GM21825 (cell line): ENCODE results near the gene IFIT5.
"Not testable (repeated sequence)": the region's sequence is repeated elsewhere in the genome, so short reads cannot be mapped to it uniquely, and the experiment has no call there.

Experiments
- ATAC-seq: cut with Tn5 transposase; IDR thresholded peaks from one replicate; pipeline ENCODE4 v1.9.1; 2021; ENCODE audit warnings: mild to moderate bottlenecking, moderate library complexity; ENCODE audit not compliant: unreplicated experiment

The IFIT5 gene, protein sequence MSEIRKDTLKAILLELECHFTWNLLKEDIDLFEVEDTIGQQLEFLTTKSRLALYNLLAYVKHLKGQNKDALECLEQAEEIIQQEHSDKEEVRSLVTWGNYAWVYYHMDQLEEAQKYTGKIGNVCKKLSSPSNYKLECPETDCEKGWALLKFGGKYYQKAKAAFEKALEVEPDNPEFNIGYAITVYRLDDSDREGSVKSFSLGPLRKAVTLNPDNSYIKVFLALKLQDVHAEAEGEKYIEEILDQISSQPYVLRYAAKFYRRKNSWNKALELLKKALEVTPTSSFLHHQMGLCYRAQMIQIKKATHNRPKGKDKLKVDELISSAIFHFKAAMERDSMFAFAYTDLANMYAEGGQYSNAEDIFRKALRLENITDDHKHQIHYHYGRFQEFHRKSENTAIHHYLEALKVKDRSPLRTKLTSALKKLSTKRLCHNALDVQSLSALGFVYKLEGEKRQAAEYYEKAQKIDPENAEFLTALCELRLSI

GRCh38 chr10:89414146-89414878 is at the start of gene IFIT5:
Gene IFIT5, plus strand, starts transcription at chr10:89414568. Its CDS starts 231 bp downstream, at chr10:89414799.
- peak; percentile 63 for ATAC-seq

GRCh38 chr10:89367529-89367928 is 46.8 kb upstream of the IFIT5 start:
- peak; percentile 63 for ATAC-seq

DNA sequence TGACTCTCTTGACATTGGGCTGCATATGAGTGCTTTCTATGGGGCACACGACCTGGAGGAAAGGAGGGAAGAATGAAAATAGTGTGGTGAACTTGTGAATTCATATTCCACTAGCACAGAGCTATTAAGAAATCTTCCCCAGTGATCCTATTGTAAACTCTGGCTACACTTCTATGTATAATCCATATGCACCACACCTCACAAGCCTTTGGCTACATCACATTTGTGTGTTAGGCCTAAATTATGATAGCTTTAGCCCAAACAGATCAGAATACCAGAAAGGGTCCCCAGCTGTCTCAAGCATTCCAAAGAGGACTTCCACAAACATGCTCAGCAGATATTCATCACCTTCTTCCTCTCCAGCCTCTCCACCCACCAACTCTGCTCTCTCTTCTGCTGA is 46.2 kb upstream of the IFIT5 start:
- no peak for ATAC-seq

DNA sequence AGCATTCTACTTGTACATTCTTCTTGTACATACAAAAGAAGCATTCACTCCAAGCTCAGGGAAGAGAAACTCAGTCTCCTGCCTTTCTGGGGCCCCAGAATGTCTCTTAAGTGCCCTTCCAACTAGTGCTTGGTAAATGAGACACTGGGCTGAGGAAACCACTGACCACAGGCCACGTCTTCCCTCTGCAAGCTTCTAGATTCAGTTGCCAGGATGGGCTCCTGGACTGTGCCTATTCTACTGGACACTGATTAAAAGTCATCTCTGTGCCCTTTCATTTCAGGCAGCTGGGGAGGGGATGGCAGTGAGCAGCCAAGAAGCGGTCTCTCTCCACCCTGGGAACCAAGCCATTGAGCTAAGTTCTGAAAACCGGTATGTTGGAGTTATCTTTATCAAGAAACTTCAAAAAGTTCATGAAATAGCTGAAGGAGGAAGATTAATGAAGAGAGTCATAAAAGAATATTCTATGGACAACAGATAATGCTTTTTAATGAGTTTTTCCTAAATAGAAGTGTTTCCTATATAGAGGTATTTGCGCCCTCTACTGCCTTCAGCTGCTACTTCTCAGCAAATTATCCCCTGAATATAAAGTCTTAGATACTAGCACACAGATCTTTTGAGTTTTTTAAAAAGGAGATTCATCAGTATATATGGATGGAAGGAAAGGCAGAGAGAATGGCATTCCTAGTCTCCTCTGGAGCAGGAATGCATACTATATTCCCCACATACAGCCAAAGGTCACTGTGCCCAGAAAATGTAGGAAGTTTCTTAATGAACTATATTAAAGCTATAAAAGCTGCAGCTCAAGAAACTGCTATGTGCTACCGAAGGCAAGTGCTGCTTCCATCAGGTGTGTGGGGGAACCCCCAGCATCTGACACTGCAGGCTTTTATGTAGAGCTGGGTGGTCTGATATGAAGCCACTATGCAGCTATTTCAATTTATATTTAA is 44.9 kb upstream of the IFIT5 start:
- no peak for ATAC-seq

- no peak for ATAC-seq
Observed at GRCh38 chr10:89371079-89371478, 43.3 kb upstream of the IFIT5 start.

DNA sequence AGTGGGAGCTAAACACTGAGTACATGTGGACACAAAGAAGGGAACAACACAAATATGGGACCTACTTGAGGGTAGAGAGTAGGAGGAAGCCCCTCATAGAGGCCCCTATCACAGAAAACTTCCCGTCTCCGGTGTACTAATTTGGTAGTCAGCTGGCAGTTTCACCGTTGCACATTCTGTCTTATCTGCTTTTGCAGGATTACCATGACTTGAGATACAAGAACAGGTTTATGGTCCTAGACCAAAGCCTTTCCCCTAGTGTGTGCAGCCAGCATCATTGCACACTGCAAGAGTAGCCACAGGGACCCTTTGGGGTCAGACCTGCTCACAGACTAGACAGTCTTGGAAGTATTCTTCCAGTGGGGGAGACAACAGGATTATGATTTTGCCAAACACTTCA is 42.4 kb upstream of the IFIT5 start:
- ATAC-seq = no peak

GRCh38 chr10:89373916-89374711 is 40.3 kb upstream of the IFIT5 start:
- no peak for ATAC-seq

GRCh38 chr10:89374713-89375141 is 39.6 kb upstream of the IFIT5 start:
- ATAC-seq = no peak

- no peak for ATAC-seq
Observed at GRCh38 chr10:89377705-89378637, 36.4 kb upstream of the IFIT5 start, which contains the start of gene IFIT1B. Gene IFIT1B, plus strand, starts transcription at chr10:89378056. Its CDS starts 80 bp downstream, at chr10:89378136.

DNA sequence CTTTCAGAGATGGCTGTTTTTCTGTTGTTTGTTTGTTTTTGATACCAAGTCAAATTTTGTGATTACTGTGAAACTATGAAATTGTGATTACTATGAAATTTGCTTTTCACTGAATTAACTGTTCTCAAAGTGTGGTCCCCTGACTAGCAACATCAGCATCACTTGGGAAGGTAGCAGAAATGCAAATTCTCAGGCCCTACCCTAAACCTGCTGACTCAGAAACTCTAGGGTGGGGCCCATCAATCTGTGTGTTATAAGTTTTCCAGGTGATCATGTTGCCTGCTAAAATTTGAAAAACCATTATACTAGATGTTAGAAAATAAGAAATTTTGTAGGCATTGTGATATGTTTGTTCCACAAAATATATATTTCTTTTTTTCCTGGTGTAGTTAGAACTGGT is 35.3 kb upstream of the IFIT5 start:
- no peak for ATAC-seq

GRCh38 chr10:89382757-89383156 is 31.6 kb upstream of the IFIT5 start:
- ATAC-seq = no peak

GRCh38 chr10:89384474-89385340 is 29.7 kb upstream of the IFIT5 start:
- no peak for ATAC-seq

DNA sequence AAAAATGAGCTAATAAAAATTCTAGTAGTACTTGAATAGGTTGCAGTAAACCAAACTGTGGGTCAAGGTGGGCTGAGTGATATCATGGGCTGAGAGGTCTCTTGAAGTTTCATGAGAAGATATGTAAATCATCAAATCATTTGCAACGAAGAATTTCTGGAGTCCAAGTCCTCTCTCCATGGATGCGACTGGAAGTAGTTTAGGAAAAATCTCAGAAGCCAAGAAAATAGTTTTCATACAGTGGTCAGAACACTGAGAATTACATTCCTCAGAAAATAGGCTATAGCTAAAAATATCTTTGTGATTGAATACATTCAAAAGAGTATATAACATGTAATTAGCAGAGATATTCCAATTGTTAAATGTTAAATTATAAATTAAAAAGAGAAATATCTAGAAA is 25.6 kb upstream of the IFIT5 start:
- no peak for ATAC-seq

DNA sequence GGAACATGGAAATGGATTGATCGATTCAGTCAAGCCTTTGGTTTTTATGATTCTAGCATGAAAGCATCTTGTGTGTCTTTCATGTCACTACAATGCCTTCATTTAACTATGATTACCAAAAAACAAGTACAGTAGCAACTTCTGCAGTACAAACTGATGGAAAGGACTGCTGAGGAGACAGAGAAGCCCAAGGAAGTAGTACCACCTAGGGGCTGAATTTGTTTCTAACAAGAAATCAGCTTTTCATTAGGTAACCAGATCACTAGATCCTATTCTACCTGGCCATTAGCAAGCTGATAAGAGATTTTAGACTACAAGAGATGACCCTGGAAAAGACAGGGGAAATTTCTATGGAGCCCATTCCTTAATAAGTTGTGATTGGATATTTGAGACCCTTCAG is 25.1 kb upstream of the IFIT5 start:
- ATAC-seq = no peak

GRCh38 chr10:89390476-89391225 is 23.7 kb upstream of the IFIT5 start:
- ATAC-seq = no peak

- ATAC-seq = not testable (repeated sequence)
Observed at GRCh38 chr10:89391226-89391576, 23.2 kb upstream of the IFIT5 start.
